SK-N-SH treated with all-trans-retinoic acid at 6 μM for 48 hours (cell line): ENCODE measurements around the gene EZR.

Source experiments
- ATAC-seq: fragments of 200-7000 bp; cut with Tn5 transposase; 3 replicates; pipeline ENCODE4 v1.9.1; 2020; ENCODE audit warnings: mild to moderate bottlenecking, moderate library complexity
- BACH2 ChIP-seq: fragments of 250-450 bp; sonication (Bioruptor Pico); IDR thresholded peaks from 2 replicates; pipeline ENCODE4 v1.9.0; 2021; ENCODE audit warnings: mild to moderate bottlenecking, borderline replicate concordance
- CREB5 ChIP-seq: fragments of 250-450 bp; sonication (Bioruptor Pico); IDR thresholded peaks from 2 replicates; pipeline ENCODE4 v1.5.1; 2020; ENCODE audit warnings: low read depth, mild to moderate bottlenecking, moderate library complexity
- GLIS3 ChIP-seq: fragments of 250-450 bp; sonication (Bioruptor Pico); IDR thresholded peaks from 2 replicates; pipeline ENCODE4 v1.5.0; 2020; ENCODE audit warnings: mild to moderate bottlenecking, moderate library complexity
- ISL1 ChIP-seq: fragments of 250-450 bp; sonication (Bioruptor Pico); IDR thresholded peaks from 2 replicates; pipeline ENCODE4 v2.1.2; 2022; ENCODE audit warnings: mild to moderate bottlenecking, moderate library complexity
- PATZ1 ChIP-seq: fragments of 250-450 bp; sonication (Bioruptor Pico); IDR thresholded peaks from 2 replicates; pipeline ENCODE4 v1.8.0; 2020; ENCODE audit warnings: mild to moderate bottlenecking, moderate library complexity, borderline replicate concordance
- POU6F1 ChIP-seq: fragments of 250-450 bp; sonication (Bioruptor Pico); IDR thresholded peaks from 2 replicates; pipeline ENCODE4 v1.8.0; 2021; ENCODE audit warnings: low read depth, mild to moderate bottlenecking, moderate library complexity, borderline replicate concordance
- PPARA ChIP-seq: fragments of 250-450 bp; sonication (Bioruptor Pico); IDR thresholded peaks from 2 replicates; pipeline ENCODE4 v1.5.0; 2020; ENCODE audit warnings: mild to moderate bottlenecking, borderline replicate concordance
- TCF4 ChIP-seq: fragments of 250-450 bp; sonication (Bioruptor Pico); IDR thresholded peaks from 2 replicates; pipeline ENCODE4 v1.8.0; 2021; ENCODE audit warnings: mild to moderate bottlenecking, moderate library complexity, borderline replicate concordance
- ZC3H10 ChIP-seq: fragments of 250-450 bp; sonication (Bioruptor Pico); IDR thresholded peaks from 2 replicates; pipeline ENCODE4 v1.5.1; 2021; ENCODE audit warnings: mild to moderate bottlenecking, moderate library complexity
- ZFP30 ChIP-seq: fragments of 450-650 bp; formaldehyde crosslinking; IDR thresholded peaks from 2 replicates; pipeline ENCODE4 v1.5.0; 2022; ENCODE audit warnings: mild to moderate bottlenecking, moderate library complexity
- ZNF8 ChIP-seq: fragments of 450-650 bp; formaldehyde crosslinking; IDR thresholded peaks from 2 replicates; pipeline ENCODE4 v1.5.0; 2020; ENCODE audit warnings: mild to moderate bottlenecking, moderate library complexity
- TF ChIP-seq, protein P1 (sequence below): fragments of 250-450 bp; sonication (Bioruptor Pico); IDR thresholded peaks from 2 replicates; pipeline ENCODE4 v1.5.0; 2020; ENCODE audit warnings: mild to moderate bottlenecking, moderate library complexity
- TF ChIP-seq, protein P2 (sequence below): fragments of 250-450 bp; sonication (Bioruptor Pico); IDR thresholded peaks from 2 replicates; pipeline ENCODE4 v1.5.1; 2021; ENCODE audit warnings: mild to moderate bottlenecking, moderate library complexity

Gene EZR

DNA sequence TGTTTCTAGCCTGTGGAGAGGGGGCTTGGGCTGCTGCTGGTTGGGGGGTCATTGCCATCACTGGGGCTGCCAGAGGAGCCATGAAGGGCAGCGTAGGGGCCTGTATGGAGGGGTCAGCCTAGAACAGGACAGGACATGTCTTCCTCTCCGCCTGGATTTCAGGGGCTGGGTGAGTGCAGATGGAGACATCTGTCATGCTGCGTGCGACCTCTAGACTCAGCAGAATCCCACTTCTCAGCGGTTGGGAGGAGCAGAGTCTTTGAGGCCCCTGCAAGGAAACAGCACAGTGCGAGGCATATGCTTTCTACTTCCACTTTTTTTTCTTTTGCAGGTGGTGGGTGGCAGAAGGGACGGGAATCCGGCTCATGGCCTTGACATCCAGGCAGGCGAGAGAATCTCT, 67.9 kb downstream of the EZR start:
- ATAC-seq: no peak
- TF ChIP-seq PPARA (CRISPR knock-in tag): no peak
- TF ChIP-seq TCF4 (CRISPR knock-in tag): no peak
- no peak for TF ChIP-seq ZFP30 (CRISPR knock-in tag)

- peak; percentile 64; the same call in 1 of the 3 replicates for ATAC-seq
- TF ChIP-seq ZNF8 (CRISPR knock-in tag): no peak
- TF ChIP-seq ISL1 (CRISPR knock-in tag): peak; percentile 80
- no peak for TF ChIP-seq POU6F1 (CRISPR knock-in tag)
- TF ChIP-seq, protein P1, sequence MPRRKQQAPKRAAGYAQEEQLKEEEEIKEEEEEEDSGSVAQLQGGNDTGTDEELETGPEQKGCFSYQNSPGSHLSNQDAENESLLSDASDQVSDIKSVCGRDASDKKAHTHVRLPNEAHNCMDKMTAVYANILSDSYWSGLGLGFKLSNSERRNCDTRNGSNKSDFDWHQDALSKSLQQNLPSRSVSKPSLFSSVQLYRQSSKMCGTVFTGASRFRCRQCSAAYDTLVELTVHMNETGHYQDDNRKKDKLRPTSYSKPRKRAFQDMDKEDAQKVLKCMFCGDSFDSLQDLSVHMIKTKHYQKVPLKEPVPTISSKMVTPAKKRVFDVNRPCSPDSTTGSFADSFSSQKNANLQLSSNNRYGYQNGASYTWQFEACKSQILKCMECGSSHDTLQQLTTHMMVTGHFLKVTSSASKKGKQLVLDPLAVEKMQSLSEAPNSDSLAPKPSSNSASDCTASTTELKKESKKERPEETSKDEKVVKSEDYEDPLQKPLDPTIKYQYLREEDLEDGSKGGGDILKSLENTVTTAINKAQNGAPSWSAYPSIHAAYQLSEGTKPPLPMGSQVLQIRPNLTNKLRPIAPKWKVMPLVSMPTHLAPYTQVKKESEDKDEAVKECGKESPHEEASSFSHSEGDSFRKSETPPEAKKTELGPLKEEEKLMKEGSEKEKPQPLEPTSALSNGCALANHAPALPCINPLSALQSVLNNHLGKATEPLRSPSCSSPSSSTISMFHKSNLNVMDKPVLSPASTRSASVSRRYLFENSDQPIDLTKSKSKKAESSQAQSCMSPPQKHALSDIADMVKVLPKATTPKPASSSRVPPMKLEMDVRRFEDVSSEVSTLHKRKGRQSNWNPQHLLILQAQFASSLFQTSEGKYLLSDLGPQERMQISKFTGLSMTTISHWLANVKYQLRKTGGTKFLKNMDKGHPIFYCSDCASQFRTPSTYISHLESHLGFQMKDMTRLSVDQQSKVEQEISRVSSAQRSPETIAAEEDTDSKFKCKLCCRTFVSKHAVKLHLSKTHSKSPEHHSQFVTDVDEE (CRISPR knock-in tag): peak; percentile 13; the same call in 1 of the 2 replicates
Observed at GRCh38 chr6:158744986-158745430, 74.2 kb downstream of the EZR start.

GRCh38 chr6:158743033-158743651, 76.0 kb downstream of the EZR start:
- TF ChIP-seq, protein P1 (CRISPR knock-in tag): no peak
- TF ChIP-seq ZFP30 (CRISPR knock-in tag) (no peak), BACH2 (CRISPR knock-in tag) (no peak), POU6F1 (CRISPR knock-in tag) (no peak), ZNF8 (CRISPR knock-in tag) (no peak), CREB5 (no peak), PPARA (CRISPR knock-in tag) (no peak), GLIS3 (no peak), PATZ1 (CRISPR knock-in tag) (no peak), ZC3H10 (CRISPR knock-in tag) (no peak)
- TF ChIP-seq, protein P2, sequence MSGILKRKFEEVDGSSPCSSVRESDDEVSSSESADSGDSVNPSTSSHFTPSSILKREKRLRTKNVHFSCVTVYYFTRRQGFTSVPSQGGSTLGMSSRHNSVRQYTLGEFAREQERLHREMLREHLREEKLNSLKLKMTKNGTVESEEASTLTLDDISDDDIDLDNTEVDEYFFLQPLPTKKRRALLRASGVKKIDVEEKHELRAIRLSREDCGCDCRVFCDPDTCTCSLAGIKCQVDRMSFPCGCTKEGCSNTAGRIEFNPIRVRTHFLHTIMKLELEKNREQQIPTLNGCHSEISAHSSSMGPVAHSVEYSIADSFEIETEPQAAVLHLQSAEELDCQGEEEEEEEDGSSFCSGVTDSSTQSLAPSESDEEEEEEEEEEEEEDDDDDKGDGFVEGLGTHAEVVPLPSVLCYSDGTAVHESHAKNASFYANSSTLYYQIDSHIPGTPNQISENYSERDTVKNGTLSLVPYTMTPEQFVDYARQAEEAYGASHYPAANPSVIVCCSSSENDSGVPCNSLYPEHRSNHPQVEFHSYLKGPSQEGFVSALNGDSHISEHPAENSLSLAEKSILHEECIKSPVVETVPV (CRISPR knock-in tag): no peak
- ATAC-seq: no peak
